IMR-90 (cell line): ENCODE results near the gene DCAF10. TPM values are rescaled to one million over a fixed set of nuclear protein-coding genes. Genes with fewer than 3 reads are reported as not detected.

Source experiments
- ATAC-seq: fragments of 200-7000 bp; cut with Tn5 transposase; 2 replicates; pipeline ENCODE4 v1.9.1; 2020; ENCODE audit warnings: low read depth, mild to moderate bottlenecking, moderate library complexity
- BruUV-seq: library from RNA; stranded (reverse); fragments of 400-500 nt; replicated peaks from 2 replicates; lab custom pipeline; 2021; lab: Mats Ljungman, UMichigan
- CTCF ChIA-PET: fragments of 300-600 bp; formaldehyde crosslinking; extraction: SDS; loops from one replicate; lab custom pipeline; 2021; ENCODE audit warnings: antibody characterized with exemption; lab: Yijun Ruan, JAX
- POLR2A ChIA-PET: fragments of 300-600 bp; sonication (Branson Sonifier 250); formaldehyde crosslinking; loops from one replicate; lab custom pipeline; 2022; ENCODE audit warnings: antibody characterized with exemption; ENCODE audit not compliant: unreplicated experiment; lab: Charles Lee
- DNase-seq: peaks from one replicate; pipeline ENCODE4 v3.0.0; 2013
- H2AFZ ChIP-seq: replicated peaks from 2 replicates; pipeline ENCODE3; 2013; ENCODE audit warnings: low read length, mild to moderate bottlenecking; ENCODE audit not compliant: poor library complexity
- H2AK5ac ChIP-seq: 2 replicates; pipeline ENCODE4 v1.6.1; 2013; ENCODE audit warnings: low read depth, low read length, inconsistent platforms
- H2AK9ac ChIP-seq: replicated peaks from 2 replicates; pipeline ENCODE3; 2013; ENCODE audit warnings: mild to moderate bottlenecking, low read depth, low read length, moderate library complexity; ENCODE audit not compliant: poor library complexity
- H2BK120ac ChIP-seq: 2 replicates; pipeline ENCODE4 v1.6.1; 2013; ENCODE audit warnings: low read depth, low read length, inconsistent platforms
- H2BK15ac ChIP-seq: 3 replicates; pipeline ENCODE4 v1.6.1; 2013; ENCODE audit warnings: low read depth, low read length, inconsistent platforms
- H2BK20ac ChIP-seq: 2 replicates; pipeline ENCODE4 v1.6.1; 2013; ENCODE audit warnings: low read depth, mild to moderate bottlenecking, inconsistent platforms, low read length, moderate library complexity
- H2BK5ac ChIP-seq: 2 replicates; pipeline ENCODE4 v1.6.1; 2013; ENCODE audit warnings: mild to moderate bottlenecking, low read depth, low read length, inconsistent platforms; ENCODE audit not compliant: poor library complexity, severe bottlenecking
- H3K14ac ChIP-seq: replicated peaks from 2 replicates; pipeline ENCODE4 v1.6.1; 2013; ENCODE audit warnings: low read depth, low read length, inconsistent platforms
- H3K18ac ChIP-seq: 2 replicates; pipeline ENCODE4 v1.6.1; 2013; ENCODE audit warnings: low read depth, low read length, control low read depth
- H3K23ac ChIP-seq: 2 replicates; pipeline ENCODE4 v1.6.1; 2013; ENCODE audit warnings: low read depth, low read length, inconsistent platforms
- H3K27ac ChIP-seq: 2 replicates; pipeline ENCODE4 v1.5.1; 2013; ENCODE audit warnings: mild to moderate bottlenecking, control low read depth, low read length; ENCODE audit not compliant: insufficient read depth
- H3K27me3 ChIP-seq: 2 replicates; pipeline ENCODE4 v1.6.1; 2013; ENCODE audit warnings: low read length; ENCODE audit not compliant: control insufficient read depth, insufficient read depth
- H3K36me3 ChIP-seq: 2 replicates; pipeline ENCODE4 v1.6.1; 2013; ENCODE audit warnings: low read length, mixed read lengths; ENCODE audit not compliant: control insufficient read depth, insufficient read depth
- H3K4ac ChIP-seq: 2 replicates; pipeline ENCODE4 v1.6.1; 2013; ENCODE audit warnings: low read depth, low read length, inconsistent platforms
- H3K4me1 ChIP-seq: 2 replicates; pipeline ENCODE4 v1.6.1; 2013; ENCODE audit warnings: low read length, mixed read lengths; ENCODE audit not compliant: control insufficient read depth, insufficient read depth
- H3K4me2 ChIP-seq: 2 replicates; pipeline ENCODE4 v1.6.1; 2013; ENCODE audit warnings: low read depth, mild to moderate bottlenecking, control low read depth, low read length, moderate library complexity
- H3K4me3 ChIP-seq: 2 replicates; pipeline ENCODE4 v1.5.1; 2013; ENCODE audit warnings: low read depth, mild to moderate bottlenecking, control low read depth, low read length, moderate library complexity; ENCODE audit not compliant: insufficient read depth
- H3K56ac ChIP-seq: 2 replicates; pipeline ENCODE4 v1.6.1; 2013; ENCODE audit warnings: low read length, inconsistent platforms; ENCODE audit not compliant: insufficient read depth; ENCODE audit errors: extremely low read depth
- H3K79me1 ChIP-seq, 2 experiments: 2 replicates each; pipeline ENCODE4 v1.6.1; 2013; ENCODE audit warnings: low read length in 2 of 2, inconsistent platforms in 1 of 2, low read depth in 1 of 2
- H3K9ac ChIP-seq: 2 replicates; pipeline ENCODE4 v1.6.1; 2013; ENCODE audit warnings: low read depth, low read length, control low read depth
- H3K9me1 ChIP-seq: 2 replicates; pipeline ENCODE4 v1.6.1; 2013; ENCODE audit warnings: low read length, inconsistent platforms; ENCODE audit not compliant: insufficient read depth
- H3K9me3 ChIP-seq: 2 replicates; pipeline ENCODE4 v1.6.1; 2013; ENCODE audit warnings: low read length; ENCODE audit not compliant: control insufficient read depth, insufficient read depth
- H4K20me1 ChIP-seq: 2 replicates; pipeline ENCODE4 v1.6.1; 2013; ENCODE audit warnings: low read length, inconsistent platforms; ENCODE audit not compliant: insufficient read depth
- H4K5ac ChIP-seq: 2 replicates; pipeline ENCODE4 v1.6.1; 2013; ENCODE audit warnings: mild to moderate bottlenecking, low read depth, low read length, control low read depth
- H4K8ac ChIP-seq, 2 experiments: 2 replicates each; pipeline ENCODE4 v1.6.1; 2013; ENCODE audit warnings: low read depth in 2 of 2, low read length in 2 of 2, control low read depth in 1 of 2, inconsistent platforms in 1 of 2
- H4K91ac ChIP-seq: 2 replicates; pipeline ENCODE4 v1.6.1; 2013; ENCODE audit warnings: low read depth, low read length, inconsistent platforms; ENCODE audit not compliant: insufficient read depth
- CEBPB ChIP-seq: IDR thresholded peaks from 2 replicates; pipeline ENCODE4 v1.6.1; 2012; ENCODE audit warnings: low read depth, low read length, improper control_type of control experiment
- CHD1 ChIP-seq: IDR thresholded peaks from 2 replicates; pipeline ENCODE4 v1.6.1; 2012; ENCODE audit warnings: low read depth, low read length, improper control_type of control experiment
- MXI1 ChIP-seq: IDR thresholded peaks from 2 replicates; pipeline ENCODE4 v1.6.1; 2012; ENCODE audit warnings: low read depth, mild to moderate bottlenecking, low read length, moderate library complexity, borderline replicate concordance
- WGBS, 2 experiments: methylation state at CpG; one replicate each; pipeline versions ENCODE4 v1.1.5 to v1.1.7; 2013; ENCODE audit warnings: missing lambda C conversion rate in 2 of 2; ENCODE audit not compliant: insufficient read length in 1 of 2; ENCODE audit errors: extremely low coverage in 2 of 2; 5-methylcytosine and 5-hydroxymethylcytosine counted together
- dilution Hi-C: fragments of 300-500 bp; cut with HindIII; formaldehyde crosslinking; loops from one replicate; pipeline ENCODE4 v1.14.3; 2018; ENCODE audit warnings: low sequenced_read_pairs; ENCODE audit not compliant: unreplicated experiment
- in situ Hi-C: fragments of 300-500 bp; cut with MboI; formaldehyde crosslinking; loops from 3 replicates; pipeline ENCODE4 v1.14.3; 2019; ENCODE audit warnings: low sequenced_read_pairs, inconsistent platforms, mixed read lengths
- intact Hi-C: fragments of 100-400 bp; cut with micrococcal nuclease; formaldehyde crosslinking; loops from 2 replicates; pipeline ENCODE4 v1.10.0; 2022
- polyA plus RNA-seq, 3 experiments: library from polyadenylated mRNA; depleted of rRNA; stranded (reverse); fragments of >200 nt; gene quantifications; 2 replicates each; pipeline ENCODE4 v1.2.3, GENCODE V29; 2012; ENCODE audit warnings: low replicate concordance in 1 of 3
- total RNA-seq: library from RNA; depleted of rRNA; stranded (reverse); fragments of >200 nt; gene quantifications from 2 replicates; pipeline ENCODE4 v1.2.3, GENCODE V29; 2012

DCAF10 gene
- total and polyA plus RNA-seq, 2 of the 4 experiments (the other 2 are of a cell fraction): 17.1 to 19.4 TPM

GRCh38 chr9:37801287-37801850 lies 772 bp downstream of the DCAF10 start:
- no peak overlapping the region for H2BK15ac ChIP-seq
- peaks cover 7% of the 10 kb centered on the region; the same call in 1 of the 2 replicates for H3K9me1 ChIP-seq
- no TSS peak for BruUV-seq
- no peaks in the 10 kb centered on the region for H3K9me3 ChIP-seq
- H3K79me1 ChIP-seq: peaks cover 14 to 39% of the 10 kb centered on the region in 2 experiments
- CTCF ChIA-PET: no interaction called here
- intact Hi-C loops (no loop called here), in situ Hi-C loops (no loop called here), dilution Hi-C loops (no loop called here)
- peak overlapping the region; percentile 65 for H2AK5ac ChIP-seq
- H2BK5ac ChIP-seq: peak overlapping the region; percentile 75
- peak overlapping the region; percentile 35; the same call in 1 of the 2 replicates for H3K18ac ChIP-seq
- H3K36me3 ChIP-seq: peaks cover 2% of the 10 kb centered on the region; the same call in 1 of the 2 replicates
- H3K4me1 ChIP-seq: peaks cover 4% of the 10 kb centered on the region
- peak; percentile 9 for DNase-seq
- peak overlapping the region; percentile 88 for H3K27ac ChIP-seq
- peak overlapping the region; percentile 94 for H3K23ac ChIP-seq
- H3K9ac ChIP-seq: peak overlapping the region; percentile 82
- POLR2A ChIA-PET: interaction anchor here (0.5 to 0.6 kb wide), 2 partner anchors 150 to 1364 kb away, joined by 5 to 9 read pairs; no protein-coding TSS in a partner anchor
- peaks cover 23% of the 10 kb centered on the region; the same call in 1 of the 2 replicates for H4K20me1 ChIP-seq
- 1% methylated on average over 29 of the region's 45 CpGs; no CpG with 5 or more reads in 1 of the 2 experiments for whole genome bisulfite sequencing, 2 experiments
- H3K14ac ChIP-seq: peak overlapping the region; percentile 67
- H4K91ac ChIP-seq: no peak overlapping the region; the same call in 1 of the 2 replicates
- ATAC-seq: peak; percentile 59
- H3K56ac ChIP-seq: peak overlapping the region; percentile 55; the same call in 1 of the 2 replicates
- peak overlapping the region; percentile 99 for H2AFZ ChIP-seq
- TF ChIP-seq CHD1 (0 out of 2 replicates have a peak, but pooled peaks have one; percentile 41), CEBPB (no peak), MXI1 (0 out of 2 replicates have a peak, but pooled peaks have one; percentile 10)
- H2AK9ac ChIP-seq: peak overlapping the region; percentile 85
- no peak overlapping the region for H2BK120ac ChIP-seq
- peak overlapping the region; percentile 64; the same call in 1 of the 2 replicates for H4K5ac ChIP-seq
- H3K27me3 ChIP-seq: no peaks in the 10 kb centered on the region
- no peak overlapping the region for H2BK20ac ChIP-seq
- H3K4me2 ChIP-seq: peak overlapping the region; percentile 89
- peak overlapping the region; percentile 70 to 82; a peak in 2 of 4 replicates for H4K8ac ChIP-seq
- peak overlapping the region; percentile 74 for H3K4ac ChIP-seq
- H3K4me3 ChIP-seq: peak overlapping the region; percentile 99
